ENCODE results near the gene ZMYND8.
A peak's percentile ranks its signal among the peaks of the same experiment; 100 is the strongest.

The ZMYND8 gene

GRCh38 chr20:47204008-47204849 lies 152.3 kb downstream of the ZMYND8 start:
- POLR2A ChIA-PET = interaction anchor here (0.9 kb wide), 1 partner anchor 155 kb away, joined by 3 read pairs; no protein-coding TSS in a partner anchor
- TF ChIP-seq, protein P1, sequence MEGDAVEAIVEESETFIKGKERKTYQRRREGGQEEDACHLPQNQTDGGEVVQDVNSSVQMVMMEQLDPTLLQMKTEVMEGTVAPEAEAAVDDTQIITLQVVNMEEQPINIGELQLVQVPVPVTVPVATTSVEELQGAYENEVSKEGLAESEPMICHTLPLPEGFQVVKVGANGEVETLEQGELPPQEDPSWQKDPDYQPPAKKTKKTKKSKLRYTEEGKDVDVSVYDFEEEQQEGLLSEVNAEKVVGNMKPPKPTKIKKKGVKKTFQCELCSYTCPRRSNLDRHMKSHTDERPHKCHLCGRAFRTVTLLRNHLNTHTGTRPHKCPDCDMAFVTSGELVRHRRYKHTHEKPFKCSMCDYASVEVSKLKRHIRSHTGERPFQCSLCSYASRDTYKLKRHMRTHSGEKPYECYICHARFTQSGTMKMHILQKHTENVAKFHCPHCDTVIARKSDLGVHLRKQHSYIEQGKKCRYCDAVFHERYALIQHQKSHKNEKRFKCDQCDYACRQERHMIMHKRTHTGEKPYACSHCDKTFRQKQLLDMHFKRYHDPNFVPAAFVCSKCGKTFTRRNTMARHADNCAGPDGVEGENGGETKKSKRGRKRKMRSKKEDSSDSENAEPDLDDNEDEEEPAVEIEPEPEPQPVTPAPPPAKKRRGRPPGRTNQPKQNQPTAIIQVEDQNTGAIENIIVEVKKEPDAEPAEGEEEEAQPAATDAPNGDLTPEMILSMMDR (IDR thresholded peaks at IDR 0.05; ENCODE audit: control extremely low read depth, extremely low read depth, low read depth, missing control alignments) = no peak
- CTCF ChIA-PET = interaction anchor here (1.4 to 8.6 kb wide), 6 partner anchors 7 to 178 kb away, joined by 3 to 94 read pairs (median 14); no protein-coding TSS in a partner anchor
- no peak for DNase-seq (ENCODE audit: extremely low spot score)

- POLR2A ChIA-PET = interaction anchor here (0.9 kb wide), 1 partner anchor 156 kb away, joined by 3 read pairs; no protein-coding TSS in a partner anchor
- CTCF ChIA-PET = interaction anchor here (1.3 to 8.6 kb wide), 6 partner anchors 9 to 180 kb away, joined by 3 to 94 read pairs (median 6); no protein-coding TSS in a partner anchor
- TF ChIP-seq, protein P1 (IDR thresholded peaks at IDR 0.05; ENCODE audit: control extremely low read depth, extremely low read depth, low read depth, missing control alignments) = no peak
- DNase-seq (ENCODE audit: extremely low spot score) = no peak
Measured at GRCh38 chr20:47202733-47203667, 153.5 kb downstream of the ZMYND8 start.

DNA sequence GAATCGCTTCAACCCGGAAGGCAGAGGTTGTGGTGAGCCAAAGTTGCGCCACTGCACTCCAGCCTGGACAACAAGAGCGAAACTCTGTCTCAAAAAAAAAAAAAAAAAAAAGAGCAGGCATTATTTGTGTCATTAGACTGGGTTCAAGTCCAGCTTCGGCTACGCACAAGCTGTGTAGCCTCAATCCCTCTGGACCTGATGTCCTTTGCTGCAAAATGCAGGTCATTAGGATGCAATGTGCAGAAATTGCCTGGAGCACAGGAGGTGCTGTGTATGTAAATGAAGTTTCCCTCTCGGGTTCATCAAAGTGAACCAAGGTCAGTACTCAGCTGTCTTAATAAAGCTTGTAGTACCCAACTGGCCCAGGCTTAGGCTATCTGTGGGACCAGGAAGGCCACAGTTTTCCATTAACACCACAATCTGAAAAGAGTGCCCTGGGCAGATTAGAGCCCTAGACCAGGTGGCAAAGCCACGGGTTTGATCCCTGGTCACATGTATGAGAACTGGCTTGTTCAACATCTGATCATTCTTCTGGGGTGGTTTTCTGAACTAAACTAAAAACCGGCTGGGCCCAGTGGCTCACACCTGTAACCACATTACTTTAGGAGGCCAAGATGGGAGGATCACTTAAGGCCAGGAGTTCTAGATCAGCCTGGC lies 155.3 kb downstream of the ZMYND8 start:
- TF ChIP-seq, protein P1 (IDR thresholded peaks at IDR 0.05; ENCODE audit: control extremely low read depth, extremely low read depth, low read depth, missing control alignments) = no peak
- ChIA-PET CTCF (interaction anchor here (0.9 to 8.6 kb wide), 5 partner anchors 12 to 181 kb away, joined by 3 to 94 read pairs (median 5); no protein-coding TSS in a partner anchor), POLR2A (no interaction called here)
- DNase-seq (ENCODE audit: extremely low spot score) = no peak

- DNase-seq (ENCODE audit: extremely low spot score) = no peak
- POLR2A ChIA-PET = no interaction called here
- CTCF ChIA-PET = interaction anchor here (0.8 to 8.3 kb wide), 11 partner anchors 7 to 1421 kb away, joined by 3 to 161 read pairs (median 4); no protein-coding TSS in a partner anchor
- TF ChIP-seq, protein P1 (IDR thresholded peaks at IDR 0.05; ENCODE audit: control extremely low read depth, extremely low read depth, low read depth, missing control alignments) = no peak
Measured at GRCh38 chr20:47198996-47199552, 157.4 kb downstream of the ZMYND8 start.

GRCh38 chr20:47198254-47198671 lies 158.2 kb downstream of the ZMYND8 start:
- TF ChIP-seq, protein P1 (IDR thresholded peaks at IDR 0.05; ENCODE audit: control extremely low read depth, extremely low read depth, low read depth, missing control alignments) = no peak
- DNase-seq (ENCODE audit: extremely low spot score) = peak; percentile 58
- ChIA-PET CTCF (interaction anchor here (0.8 to 8.3 kb wide), 10 partner anchors 8 to 1422 kb away, joined by 3 to 161 read pairs (median 4); no protein-coding TSS in a partner anchor), POLR2A (no interaction called here)
